GM04504 (cell line): Measurements from ENCODE around the gene JCAD.
A peak's percentile ranks its signal among the peaks of the same experiment; 100 is the strongest.

Source experiments
- DNase-seq: peaks from one replicate; pipeline ENCODE4 v3.0.0-alpha.2; 2012; ENCODE audit warnings: low read depth

The JCAD gene

DNA sequence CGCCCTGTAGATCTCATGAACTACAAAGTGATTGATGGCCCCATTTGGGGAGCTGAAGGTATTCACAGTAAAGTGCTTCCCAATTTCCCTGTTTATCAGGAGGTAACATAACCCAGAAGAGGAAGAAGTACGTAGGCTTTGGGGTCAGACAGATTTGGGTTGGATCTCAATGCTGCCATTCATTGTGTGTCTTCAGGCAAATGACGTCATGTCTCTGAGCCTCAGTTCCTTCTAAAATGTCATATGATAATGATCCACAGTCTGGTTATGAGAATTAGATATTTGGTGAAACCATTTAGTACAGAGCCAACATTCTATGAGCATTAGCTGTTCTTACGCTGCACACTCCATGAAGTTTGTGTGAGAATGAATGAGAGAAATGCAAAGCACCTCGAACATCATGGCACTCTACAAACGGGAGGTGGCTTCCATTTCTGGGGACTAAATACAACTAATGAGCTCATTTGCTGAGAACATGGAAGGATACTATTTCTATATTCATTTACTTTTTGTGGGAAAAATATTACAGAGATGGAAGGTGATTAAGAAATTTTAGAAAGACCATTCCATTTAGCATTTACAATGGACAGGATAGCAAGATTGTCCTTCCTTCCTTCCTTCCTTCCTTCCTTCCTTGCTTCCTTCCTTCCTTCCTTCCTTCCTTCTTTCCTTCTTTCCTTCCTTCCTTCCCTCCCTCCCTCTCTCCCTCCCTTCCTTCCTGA is 13.8 kb upstream of the JCAD start:
- DNase-seq: no peak

DNA sequence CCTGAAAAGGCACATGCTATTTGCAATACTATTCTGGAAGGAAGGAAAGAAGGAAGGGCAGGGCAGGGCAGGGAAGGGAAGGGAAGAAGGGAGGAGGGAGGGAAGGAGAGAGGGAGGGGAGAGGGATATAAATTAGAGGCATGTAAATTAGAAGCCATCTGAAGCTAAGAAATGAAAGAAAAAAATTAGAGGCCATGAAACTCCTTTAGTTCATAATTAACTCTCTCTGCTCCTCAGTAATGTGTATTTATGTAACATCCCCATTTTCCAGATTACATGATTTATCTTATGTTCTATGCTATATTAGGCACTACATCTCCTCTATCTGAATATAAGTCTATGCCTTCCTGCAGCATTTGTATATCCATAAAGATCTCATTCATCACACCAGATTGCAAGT is 12.7 kb upstream of the JCAD start:
- DNase-seq: no peak

- no peak for DNase-seq
These were observed 10.8 kb upstream of the JCAD start for GRCh38 chr10:30070001-30070685.

GRCh38 chr10:30068492-30069223 is 9.3 kb upstream of the JCAD start:
- DNase-seq: no peak

DNA sequence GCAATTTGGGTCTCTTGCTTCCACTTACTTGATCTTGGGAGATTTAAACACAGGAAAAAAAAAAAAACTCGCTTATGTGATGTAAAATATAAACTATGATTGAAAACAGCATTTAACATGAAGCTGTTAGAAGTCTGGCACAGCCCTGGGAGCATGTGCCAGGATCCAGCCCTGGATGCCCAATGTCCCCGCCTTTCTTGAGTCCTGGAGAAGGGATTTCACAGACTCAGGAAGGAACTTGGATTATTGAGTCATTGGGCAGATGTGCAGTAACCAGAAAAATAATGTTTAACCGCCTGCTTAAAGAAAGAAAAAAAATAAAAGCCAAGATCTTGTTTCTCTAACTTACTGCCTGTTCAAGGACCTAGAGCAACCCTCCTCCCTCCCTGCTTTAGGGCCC is 3.7 kb upstream of the JCAD start:
- peak; percentile 71 for DNase-seq

- DNase-seq: no peak
These were observed 3.2 kb upstream of the JCAD start for GRCh38 chr10:30062582-30062981.

- peak; percentile 80 for DNase-seq
These were observed 2.7 kb upstream of the JCAD start for GRCh38 chr10:30062090-30062489.

- DNase-seq: no peak
These were observed 735 bp downstream of the JCAD start for GRCh38 chr10:30058570-30059132.

DNA sequence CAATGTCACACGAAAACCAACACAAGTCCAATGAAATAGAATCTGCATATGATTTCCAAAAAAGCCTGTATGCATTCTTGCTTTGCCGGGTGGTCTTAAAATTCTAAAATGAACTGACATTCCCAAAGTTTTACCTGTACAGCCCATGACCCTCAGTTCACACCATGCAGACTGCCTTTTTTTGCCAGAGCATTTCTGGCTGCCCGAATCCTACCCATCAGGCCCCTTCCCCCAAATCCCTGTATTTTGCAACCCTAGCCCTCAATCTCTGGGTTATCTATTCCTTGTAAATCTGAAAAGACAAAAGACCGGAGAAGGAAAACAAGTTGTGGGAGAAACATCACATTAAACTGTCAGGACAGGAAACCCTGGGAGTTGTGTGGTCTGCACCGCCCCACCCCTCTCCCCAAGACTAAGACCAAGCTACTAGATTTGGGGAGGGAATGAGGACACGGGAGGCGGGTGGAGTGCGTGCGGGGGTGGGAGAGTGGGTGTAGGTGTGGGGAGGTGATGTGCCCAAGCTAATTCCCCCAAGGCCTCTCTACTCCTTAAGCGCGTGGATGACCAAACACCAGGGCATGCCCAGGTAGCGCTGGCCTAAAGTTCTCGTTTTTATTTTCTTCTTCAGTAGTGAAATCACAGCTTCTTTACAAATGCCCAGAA is 1.4 kb downstream of the JCAD start:
- no peak for DNase-seq

GRCh38 chr10:30057421-30057841 is 2.0 kb downstream of the JCAD start:
- no peak for DNase-seq

GRCh38 chr10:30056767-30057355 is 2.5 kb downstream of the JCAD start:
- no peak for DNase-seq

DNA sequence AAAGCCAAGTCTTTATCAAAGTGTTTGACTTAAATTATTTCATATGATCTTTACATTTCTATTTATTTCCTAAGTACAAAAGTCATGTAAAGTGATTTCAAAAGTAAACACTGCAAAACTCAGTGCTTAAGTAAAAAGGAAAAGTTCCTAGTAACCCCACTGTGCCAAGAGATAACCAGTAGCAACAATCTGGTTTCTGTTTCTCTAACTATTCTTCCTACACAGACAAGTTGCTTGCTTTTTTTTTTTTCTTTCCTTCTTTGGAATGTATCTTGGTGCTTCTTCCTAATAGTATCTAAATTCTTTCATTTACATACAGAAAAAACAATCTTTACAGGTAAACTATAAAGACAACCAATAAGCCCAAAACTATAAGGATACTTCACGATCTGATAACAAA is 3.1 kb downstream of the JCAD start:
- DNase-seq: no peak

DNA sequence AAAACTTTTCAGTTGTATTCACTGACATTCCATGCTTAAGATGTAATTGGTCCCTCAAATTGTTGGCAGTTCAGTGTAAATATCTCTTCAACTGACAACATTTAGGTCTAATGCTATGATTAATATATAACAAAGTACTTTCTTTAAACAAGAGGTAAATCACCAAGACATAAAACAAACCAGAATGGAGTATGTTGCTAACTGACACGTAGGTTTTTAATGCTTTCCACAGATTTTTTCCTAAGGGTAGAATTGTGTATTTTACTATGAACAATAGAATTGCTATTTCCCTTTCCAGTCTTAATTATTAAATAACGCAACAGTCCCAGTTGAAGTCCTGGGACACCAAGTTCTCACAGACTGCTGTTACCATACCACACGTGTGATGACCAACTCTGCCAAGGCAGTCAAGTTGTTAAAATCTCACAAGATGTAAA is 4.1 kb downstream of the JCAD start:
- peak; percentile 60 for DNase-seq

GRCh38 chr10:30052062-30052461 is 7.3 kb downstream of the JCAD start:
- no peak for DNase-seq

DNA sequence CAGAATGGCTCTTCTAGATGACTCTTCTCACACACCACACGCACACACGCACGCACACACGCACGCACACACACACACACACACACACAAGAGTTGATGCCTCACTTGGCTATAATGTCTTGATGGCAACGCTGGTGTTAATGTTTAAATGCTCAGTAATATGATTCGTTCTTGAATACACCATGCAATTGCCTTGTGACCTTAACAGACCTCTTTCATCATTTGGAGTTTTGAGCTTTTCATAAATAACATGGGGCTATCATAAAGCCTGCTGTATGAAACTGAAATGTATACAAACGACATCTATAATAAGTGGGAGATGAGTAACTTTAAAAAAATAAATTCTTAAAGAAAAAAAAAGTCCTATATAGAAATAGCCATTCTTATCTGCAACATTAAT is 8.2 kb downstream of the JCAD start:
- no peak for DNase-seq

- DNase-seq: no peak
These were observed 9.0 kb downstream of the JCAD start for GRCh38 chr10:30050411-30050810.

DNA sequence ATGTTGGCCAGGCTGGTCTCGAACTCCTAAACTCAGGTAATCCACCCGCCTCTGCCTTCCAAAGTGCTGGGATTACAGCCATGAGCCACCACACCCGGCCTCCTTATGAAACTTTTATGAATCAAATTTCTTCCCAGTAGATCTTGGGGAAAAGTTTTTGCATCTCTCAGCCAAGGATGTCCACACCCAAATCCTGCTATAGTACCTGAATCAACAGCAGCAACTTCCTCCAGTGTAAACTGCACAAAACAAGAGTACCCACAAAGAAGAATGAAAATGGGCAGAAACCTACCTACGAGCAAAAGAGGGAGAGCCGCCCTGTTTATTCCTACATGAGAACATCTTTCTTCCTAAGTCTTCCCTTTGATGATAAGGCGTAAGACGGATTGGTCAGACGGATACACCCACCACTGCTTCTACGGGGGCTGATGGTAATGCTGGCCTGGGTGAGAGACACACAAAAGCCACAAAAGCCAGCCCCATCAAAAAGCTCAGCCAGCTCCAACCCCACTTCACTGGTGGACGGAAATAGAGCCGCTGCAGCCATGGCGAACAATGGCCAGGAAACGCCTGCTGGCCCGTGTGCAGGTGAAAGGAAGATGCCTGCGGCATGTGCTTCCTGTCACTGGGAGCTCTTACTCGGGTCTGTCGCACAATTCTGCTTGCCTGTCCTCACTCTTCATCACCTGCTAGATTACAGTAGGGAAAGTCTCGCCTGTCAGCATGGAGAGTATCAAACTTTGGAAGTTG is 10.4 kb downstream of the JCAD start:
- no peak for DNase-seq

DNA sequence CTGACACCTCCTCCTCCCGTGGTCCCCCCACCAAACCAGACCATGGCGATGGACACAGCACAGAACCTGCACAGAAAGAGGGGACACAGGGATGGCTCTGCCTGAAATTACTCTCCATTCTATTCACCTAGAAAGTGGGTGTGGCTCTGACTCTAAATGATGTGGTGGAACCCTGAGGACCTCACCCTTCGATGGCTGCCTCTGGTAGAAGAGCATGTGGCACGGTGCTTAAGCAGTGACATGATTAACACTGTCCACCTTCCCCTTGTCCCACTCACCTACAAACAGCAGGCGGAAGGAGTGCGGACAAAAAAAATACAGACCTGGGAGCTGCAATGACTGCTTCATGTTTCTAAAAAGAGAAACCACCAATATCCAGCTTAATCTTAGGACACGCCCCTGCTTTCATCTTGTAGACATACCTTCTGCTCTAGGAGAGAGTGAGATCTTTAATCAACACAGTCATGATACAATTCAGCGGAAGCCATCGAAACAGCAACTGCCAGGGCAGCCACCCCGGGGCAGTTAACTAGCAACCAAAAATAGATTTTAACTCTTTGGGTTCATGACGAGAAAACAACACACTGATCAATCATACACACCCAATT is 11.4 kb downstream of the JCAD start:
- DNase-seq: no peak

DNA sequence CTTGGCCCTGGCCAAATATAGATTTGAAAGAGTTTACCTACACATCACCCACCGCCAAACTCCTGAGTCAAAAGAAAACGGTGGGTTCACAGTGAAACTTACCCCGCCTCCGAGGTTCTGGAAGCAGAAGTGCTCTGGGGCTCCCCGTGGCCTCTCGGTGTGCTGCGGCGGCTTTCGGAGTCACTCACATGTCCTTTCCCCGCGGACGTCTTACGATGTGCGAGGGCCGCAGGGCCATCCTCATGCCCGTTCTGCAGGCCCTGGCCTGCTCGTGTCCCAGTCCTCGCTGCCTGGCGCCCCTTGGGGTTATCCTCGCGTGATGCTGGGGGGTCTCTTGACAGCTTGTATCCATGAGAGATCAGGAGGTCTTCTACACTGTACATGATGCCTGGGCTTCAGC is 12.0 kb downstream of the JCAD start:
- DNase-seq: no peak

- no peak for DNase-seq
These were observed 12.9 kb downstream of the JCAD start for GRCh38 chr10:30046476-30046875.

- DNase-seq: no peak
These were observed 13.4 kb downstream of the JCAD start for GRCh38 chr10:30045961-30046360.
